ENCODE measurements around the gene ARHGEF7.

ARHGEF7 gene

DNA sequence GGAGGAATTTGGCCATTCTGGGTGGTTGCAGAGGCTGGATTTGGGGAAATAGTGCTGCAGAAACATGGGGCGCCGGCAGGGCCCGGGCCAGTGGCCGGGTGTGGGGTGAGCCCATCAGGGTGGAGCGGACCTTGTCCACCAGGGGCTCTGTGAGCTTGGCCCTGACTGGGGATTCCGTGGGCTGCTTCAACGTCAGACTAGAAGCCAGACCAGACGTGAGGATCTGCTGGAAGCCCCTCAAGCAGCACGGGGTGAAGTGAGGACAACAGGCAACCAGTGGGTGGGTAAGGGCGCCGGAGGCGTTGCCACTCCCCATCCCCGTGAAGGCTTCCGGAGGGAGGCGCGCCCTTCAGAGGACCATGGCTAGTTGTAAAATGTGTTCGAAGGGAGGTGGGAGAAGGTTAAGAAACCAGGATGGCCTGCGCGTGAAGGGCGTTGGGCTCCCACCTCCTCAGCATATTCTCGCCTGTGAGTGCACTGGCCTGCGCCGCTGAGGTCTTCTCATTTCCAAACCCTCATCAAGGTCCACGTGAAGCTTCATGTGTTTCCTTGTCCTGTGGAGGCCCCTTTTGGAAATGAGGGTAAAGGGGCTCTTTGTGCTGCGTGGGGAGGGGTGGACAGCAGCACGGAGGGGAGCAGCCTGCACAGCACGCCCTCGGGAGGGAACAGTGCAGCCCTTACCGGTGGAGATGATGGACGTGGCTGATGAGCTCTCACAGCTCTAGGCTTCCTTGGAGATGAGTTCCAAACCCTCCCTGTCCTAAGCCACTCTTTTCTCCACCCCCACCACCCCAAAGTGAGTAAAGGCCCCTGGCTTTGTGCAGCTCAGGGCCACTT lies 213.7 kb downstream of the ARHGEF7 start:
- H3K36me3 ChIP-seq (ENCODE audit: control insufficient read depth in 5 of 5, insufficient read depth in 5 of 5, low read length in 5 of 5) = peaks cover 0 to 6% (median 0%) of the 10 kb centered on the region in 5 donors
- no peaks in the 10 kb centered on the region for H3K9me3 ChIP-seq (ENCODE audit: control insufficient read depth in 5 of 5, low read length in 5 of 5)
- H3K27ac ChIP-seq (ENCODE audit: low read depth, low read length) = no peak overlapping the region
- H3K27me3 ChIP-seq (ENCODE audit: control insufficient read depth in 5 of 5, insufficient read depth in 4 of 5, low read length in 5 of 5) = peaks cover 0 to 1% (median 0%) of the 10 kb centered on the region in 5 donors
- no peak overlapping the region for H3K4me3 ChIP-seq (ENCODE audit: low read depth in 1 of 5, low read length in 5 of 5)
- peaks cover 0 to 3% (median 0%) of the 10 kb centered on the region in 5 donors for H3K4me1 ChIP-seq (ENCODE audit: control insufficient read depth in 5 of 5, insufficient read depth in 5 of 5, low read length in 5 of 5)
- H3K9ac ChIP-seq (ENCODE audit: low read length in 5 of 5) = no peak overlapping the region

- H3K4me1 ChIP-seq (ENCODE audit: control insufficient read depth in 5 of 5, insufficient read depth in 5 of 5, low read length in 5 of 5) = peaks cover 0 to 3% (median 0%) of the 10 kb centered on the region in 5 donors
- no peaks in the 10 kb centered on the region for H3K27me3 ChIP-seq (ENCODE audit: control insufficient read depth in 5 of 5, insufficient read depth in 4 of 5, low read length in 5 of 5)
- no peak overlapping the region for H3K27ac ChIP-seq (ENCODE audit: low read depth, low read length)
- H3K36me3 ChIP-seq (ENCODE audit: control insufficient read depth in 5 of 5, insufficient read depth in 5 of 5, low read length in 5 of 5) = peaks cover 0 to 6% (median 0%) of the 10 kb centered on the region in 5 donors
- H3K9me3 ChIP-seq (ENCODE audit: control insufficient read depth in 5 of 5, low read length in 5 of 5) = peaks cover 0 to 4% (median 0%) of the 10 kb centered on the region in 5 donors
- H3K9ac ChIP-seq (ENCODE audit: low read length in 5 of 5) = no peak overlapping the region
- no peak overlapping the region for H3K4me3 ChIP-seq (ENCODE audit: low read depth in 1 of 5, low read length in 5 of 5)
These were observed 214.5 kb downstream of the ARHGEF7 start for GRCh38 chr13:111329641-111330040.

GRCh38 chr13:111330066-111330610 lies 215.0 kb downstream of the ARHGEF7 start:
- Histone ChIP-seq H3K9ac (ENCODE audit: low read length in 5 of 5) (no peak overlapping the region), H3K4me3 (ENCODE audit: low read depth in 1 of 5, low read length in 5 of 5) (no peak overlapping the region), H3K9me3 (ENCODE audit: control insufficient read depth in 5 of 5, low read length in 5 of 5) (peaks cover 0 to 4% (median 0%) of the 10 kb centered on the region in 5 donors), H3K4me1 (ENCODE audit: control insufficient read depth in 5 of 5, insufficient read depth in 5 of 5, low read length in 5 of 5) (peaks cover 0 to 3% (median 0%) of the 10 kb centered on the region in 5 donors), H3K27ac (ENCODE audit: low read depth, low read length) (no peak overlapping the region), H3K36me3 (ENCODE audit: control insufficient read depth in 5 of 5, insufficient read depth in 5 of 5, low read length in 5 of 5) (peaks cover 0 to 6% (median 0%) of the 10 kb centered on the region in 5 donors), H3K27me3 (ENCODE audit: control insufficient read depth in 5 of 5, insufficient read depth in 4 of 5, low read length in 5 of 5) (no peaks in the 10 kb centered on the region)

- H3K27me3 ChIP-seq (ENCODE audit: control insufficient read depth in 5 of 5, insufficient read depth in 4 of 5, low read length in 5 of 5) = no peaks in the 10 kb centered on the region
- H3K36me3 ChIP-seq (ENCODE audit: control insufficient read depth in 5 of 5, insufficient read depth in 5 of 5, low read length in 5 of 5) = peaks cover 0 to 9% (median 6%) of the 10 kb centered on the region in 5 donors
- H3K27ac ChIP-seq (ENCODE audit: low read depth, low read length) = no peak overlapping the region
- H3K9me3 ChIP-seq (ENCODE audit: control insufficient read depth in 5 of 5, low read length in 5 of 5) = peaks cover 0 to 4% (median 0%) of the 10 kb centered on the region in 5 donors
- no peak overlapping the region for H3K9ac ChIP-seq (ENCODE audit: low read length in 5 of 5)
- no peak overlapping the region for H3K4me3 ChIP-seq (ENCODE audit: low read depth in 1 of 5, low read length in 5 of 5)
- peaks cover 0 to 3% (median 0%) of the 10 kb centered on the region in 5 donors for H3K4me1 ChIP-seq (ENCODE audit: control insufficient read depth in 5 of 5, insufficient read depth in 5 of 5, low read length in 5 of 5)
These were observed 220.2 kb downstream of the ARHGEF7 start for GRCh38 chr13:111335298-111335697.

DNA sequence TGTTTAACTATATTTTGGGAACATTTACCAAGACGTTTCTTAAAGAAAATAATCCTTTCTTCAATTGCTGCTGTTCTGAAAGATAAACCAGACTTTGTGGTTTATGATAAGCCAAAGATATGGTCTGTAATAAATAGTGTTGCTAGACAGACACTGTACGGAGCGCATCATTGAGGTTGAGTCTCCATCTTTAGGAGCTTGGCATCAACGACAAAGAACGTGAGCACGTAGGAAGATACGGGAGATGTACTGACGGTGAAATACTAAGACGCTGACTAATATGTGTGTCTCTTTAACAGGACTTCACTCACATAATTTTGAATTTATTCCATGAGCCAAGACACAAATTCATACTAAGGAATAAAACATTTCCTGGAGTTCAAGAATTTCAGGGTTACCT lies 221.6 kb downstream of the ARHGEF7 start:
- peaks cover 0 to 4% (median 0%) of the 10 kb centered on the region in 5 donors for H3K9me3 ChIP-seq (ENCODE audit: control insufficient read depth in 5 of 5, low read length in 5 of 5)
- no peak overlapping the region for H3K4me3 ChIP-seq (ENCODE audit: low read depth in 1 of 5, low read length in 5 of 5)
- no peak overlapping the region for H3K9ac ChIP-seq (ENCODE audit: low read length in 5 of 5)
- H3K4me1 ChIP-seq (ENCODE audit: control insufficient read depth in 5 of 5, insufficient read depth in 5 of 5, low read length in 5 of 5) = peaks cover 0 to 3% (median 0%) of the 10 kb centered on the region in 5 donors
- H3K27me3 ChIP-seq (ENCODE audit: control insufficient read depth in 5 of 5, insufficient read depth in 4 of 5, low read length in 5 of 5) = no peaks in the 10 kb centered on the region
- H3K27ac ChIP-seq (ENCODE audit: low read depth, low read length) = no peak overlapping the region
- H3K36me3 ChIP-seq (ENCODE audit: control insufficient read depth in 5 of 5, insufficient read depth in 5 of 5, low read length in 5 of 5) = peaks cover 0 to 9% (median 6%) of the 10 kb centered on the region in 5 donors

DNA sequence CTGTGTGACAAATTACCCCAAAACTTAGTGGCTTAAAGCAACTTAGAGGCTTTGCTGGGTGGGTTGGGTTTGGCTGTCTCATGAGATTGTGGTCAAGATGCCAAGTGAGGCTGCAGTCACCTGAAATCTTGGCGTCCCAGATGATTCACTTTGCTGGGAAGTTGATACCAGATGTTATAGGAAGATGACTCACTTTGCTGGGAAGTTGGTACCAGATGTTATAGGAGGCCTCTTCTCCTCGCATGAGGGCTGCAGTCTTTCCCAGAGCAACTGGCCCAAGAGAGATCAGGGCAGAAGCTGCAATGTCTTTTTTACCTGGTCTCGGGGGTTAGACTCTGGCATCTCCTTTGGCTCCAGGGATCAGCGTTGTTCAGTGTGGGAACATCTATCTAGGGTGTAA lies 222.1 kb downstream of the ARHGEF7 start:
- Histone ChIP-seq H3K9ac (ENCODE audit: low read length in 5 of 5) (no peak overlapping the region), H3K27me3 (ENCODE audit: control insufficient read depth in 5 of 5, insufficient read depth in 4 of 5, low read length in 5 of 5) (no peaks in the 10 kb centered on the region), H3K4me3 (ENCODE audit: low read depth in 1 of 5, low read length in 5 of 5) (no peak overlapping the region), H3K4me1 (ENCODE audit: control insufficient read depth in 5 of 5, insufficient read depth in 5 of 5, low read length in 5 of 5) (no peaks in the 10 kb centered on the region), H3K36me3 (ENCODE audit: control insufficient read depth in 5 of 5, insufficient read depth in 5 of 5, low read length in 5 of 5) (peaks cover 0 to 14% (median 6%) of the 10 kb centered on the region in 5 donors), H3K9me3 (ENCODE audit: control insufficient read depth in 5 of 5, low read length in 5 of 5) (peaks cover 0 to 4% (median 0%) of the 10 kb centered on the region in 5 donors), H3K27ac (ENCODE audit: low read depth, low read length) (no peak overlapping the region)

DNA sequence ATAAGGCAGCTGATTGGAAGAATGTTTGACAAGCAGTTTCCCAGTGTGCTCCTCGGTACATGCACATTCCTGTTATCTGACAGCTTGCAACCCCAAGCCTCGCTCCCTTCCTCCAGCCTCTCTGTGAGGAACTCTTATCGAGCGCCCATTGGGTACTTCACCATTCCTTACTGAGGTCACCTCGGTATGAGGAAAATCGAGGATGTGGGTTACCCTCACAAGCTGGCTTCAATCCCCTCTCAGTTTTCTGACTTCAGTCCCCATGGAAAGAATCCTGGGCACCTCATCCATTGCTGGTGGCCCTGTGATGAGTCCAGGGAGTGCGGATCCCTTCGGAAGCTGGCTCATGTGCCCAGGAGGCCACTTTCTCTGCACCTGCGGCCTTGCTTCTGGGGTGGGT lies 222.6 kb downstream of the ARHGEF7 start:
- no peaks in the 10 kb centered on the region for H3K4me1 ChIP-seq (ENCODE audit: control insufficient read depth in 5 of 5, insufficient read depth in 5 of 5, low read length in 5 of 5)
- H3K27me3 ChIP-seq (ENCODE audit: control insufficient read depth in 5 of 5, insufficient read depth in 4 of 5, low read length in 5 of 5) = no peaks in the 10 kb centered on the region
- H3K36me3 ChIP-seq (ENCODE audit: control insufficient read depth in 5 of 5, insufficient read depth in 5 of 5, low read length in 5 of 5) = peaks cover 0 to 17% (median 7%) of the 10 kb centered on the region in 5 donors
- no peak overlapping the region for H3K4me3 ChIP-seq (ENCODE audit: low read depth in 1 of 5, low read length in 5 of 5)
- no peak overlapping the region for H3K27ac ChIP-seq (ENCODE audit: low read depth, low read length)
- H3K9me3 ChIP-seq (ENCODE audit: control insufficient read depth in 5 of 5, low read length in 5 of 5) = peaks cover 0 to 4% (median 0%) of the 10 kb centered on the region in 5 donors
- H3K9ac ChIP-seq (ENCODE audit: low read length in 5 of 5) = no peak overlapping the region

DNA sequence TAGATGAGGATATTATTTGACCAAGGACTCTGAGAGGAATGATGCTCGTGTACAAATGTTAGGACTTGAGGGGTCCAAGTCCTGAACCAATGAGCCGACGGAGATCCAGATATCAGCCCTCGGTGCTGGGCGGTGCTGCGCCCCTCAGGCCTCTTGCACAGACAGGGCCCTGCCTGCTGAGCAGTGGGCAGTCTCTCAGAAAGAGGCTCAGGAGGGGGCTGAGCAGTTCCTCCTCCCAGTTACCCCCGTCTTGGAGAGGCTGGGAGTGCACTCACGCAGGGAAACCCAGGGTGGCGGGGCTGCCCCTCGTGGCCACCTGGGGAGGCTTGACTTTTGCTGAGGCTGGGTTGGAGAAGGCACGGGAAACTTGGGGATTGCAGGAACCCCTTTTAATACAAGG lies 223.7 kb downstream of the ARHGEF7 start:
- no peak overlapping the region for H3K9ac ChIP-seq (ENCODE audit: low read length in 5 of 5)
- peaks cover 0 to 27% (median 11%) of the 10 kb centered on the region in 5 donors for H3K36me3 ChIP-seq (ENCODE audit: control insufficient read depth in 5 of 5, insufficient read depth in 5 of 5, low read length in 5 of 5)
- H3K27ac ChIP-seq (ENCODE audit: low read depth, low read length) = no peak overlapping the region
- no peaks in the 10 kb centered on the region for H3K27me3 ChIP-seq (ENCODE audit: control insufficient read depth in 5 of 5, insufficient read depth in 4 of 5, low read length in 5 of 5)
- no peak overlapping the region for H3K4me3 ChIP-seq (ENCODE audit: low read depth in 1 of 5, low read length in 5 of 5)
- peaks cover 0 to 4% (median 0%) of the 10 kb centered on the region in 5 donors for H3K9me3 ChIP-seq (ENCODE audit: control insufficient read depth in 5 of 5, low read length in 5 of 5)
- H3K4me1 ChIP-seq (ENCODE audit: control insufficient read depth in 5 of 5, insufficient read depth in 5 of 5, low read length in 5 of 5) = no peaks in the 10 kb centered on the region

DNA sequence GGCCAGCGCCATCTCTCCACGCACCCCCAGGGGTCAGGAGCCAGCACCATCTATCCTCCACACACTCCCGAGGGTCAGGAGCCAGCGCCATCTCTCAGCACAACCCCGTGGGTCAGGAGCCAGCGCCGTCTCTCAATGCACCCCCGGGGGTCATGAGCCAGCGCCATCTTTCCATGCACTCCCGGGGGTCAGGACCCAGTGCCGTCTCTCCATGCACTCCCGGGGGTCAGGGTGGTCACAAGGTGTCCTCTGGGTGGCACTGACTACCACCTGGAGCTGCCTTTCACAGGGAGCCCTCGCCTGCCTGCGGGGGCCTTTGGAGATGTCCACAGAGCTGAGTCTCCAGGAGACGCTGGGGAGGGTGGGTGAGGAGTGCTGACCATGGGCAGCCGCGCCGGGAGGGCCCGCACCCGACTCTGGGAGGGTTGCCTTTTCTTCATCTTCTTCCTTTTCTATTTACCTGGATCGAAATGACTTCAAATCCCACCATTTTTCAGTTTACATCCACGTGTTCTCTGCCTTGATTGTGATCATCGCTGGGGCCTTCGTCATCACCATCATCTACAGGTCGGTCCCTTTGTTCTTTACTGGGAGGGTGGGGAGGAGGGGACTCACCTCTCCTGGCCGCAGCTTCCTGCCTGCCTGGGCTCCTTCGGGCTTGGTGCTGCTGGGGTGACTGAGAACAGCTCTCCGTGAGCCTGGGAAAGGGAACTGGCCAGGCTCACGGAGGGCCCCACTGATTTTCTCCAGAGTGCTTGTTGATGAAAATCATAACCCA lies 224.4 kb downstream of the ARHGEF7 start:
- peaks cover 0 to 34% (median 15%) of the 10 kb centered on the region in 5 donors for H3K36me3 ChIP-seq (ENCODE audit: control insufficient read depth in 5 of 5, insufficient read depth in 5 of 5, low read length in 5 of 5)
- no peaks in the 10 kb centered on the region for H3K9me3 ChIP-seq (ENCODE audit: control insufficient read depth in 5 of 5, low read length in 5 of 5)
- H3K4me3 ChIP-seq (ENCODE audit: low read depth in 1 of 5, low read length in 5 of 5) = no peak overlapping the region
- H3K27me3 ChIP-seq (ENCODE audit: control insufficient read depth in 5 of 5, insufficient read depth in 4 of 5, low read length in 5 of 5) = no peaks in the 10 kb centered on the region
- H3K27ac ChIP-seq (ENCODE audit: low read depth, low read length) = no peak overlapping the region
- no peak overlapping the region for H3K9ac ChIP-seq (ENCODE audit: low read length in 5 of 5)
- H3K4me1 ChIP-seq (ENCODE audit: control insufficient read depth in 5 of 5, insufficient read depth in 5 of 5, low read length in 5 of 5) = no peaks in the 10 kb centered on the region

Data from subcutaneous abdominal adipose tissue (tissue), 5 donors.